GM21576 (cell line): ENCODE data around the gene COX4I1.
A peak's percentile ranks its signal among the peaks of the same experiment; 100 is the strongest.

Experiments
- ATAC-seq: cut with Tn5 transposase; IDR thresholded peaks from one replicate; pipeline ENCODE4 v1.9.1; 2021; ENCODE audit warnings: mild to moderate bottlenecking, moderate library complexity; ENCODE audit not compliant: unreplicated experiment

The COX4I1 gene

DNA sequence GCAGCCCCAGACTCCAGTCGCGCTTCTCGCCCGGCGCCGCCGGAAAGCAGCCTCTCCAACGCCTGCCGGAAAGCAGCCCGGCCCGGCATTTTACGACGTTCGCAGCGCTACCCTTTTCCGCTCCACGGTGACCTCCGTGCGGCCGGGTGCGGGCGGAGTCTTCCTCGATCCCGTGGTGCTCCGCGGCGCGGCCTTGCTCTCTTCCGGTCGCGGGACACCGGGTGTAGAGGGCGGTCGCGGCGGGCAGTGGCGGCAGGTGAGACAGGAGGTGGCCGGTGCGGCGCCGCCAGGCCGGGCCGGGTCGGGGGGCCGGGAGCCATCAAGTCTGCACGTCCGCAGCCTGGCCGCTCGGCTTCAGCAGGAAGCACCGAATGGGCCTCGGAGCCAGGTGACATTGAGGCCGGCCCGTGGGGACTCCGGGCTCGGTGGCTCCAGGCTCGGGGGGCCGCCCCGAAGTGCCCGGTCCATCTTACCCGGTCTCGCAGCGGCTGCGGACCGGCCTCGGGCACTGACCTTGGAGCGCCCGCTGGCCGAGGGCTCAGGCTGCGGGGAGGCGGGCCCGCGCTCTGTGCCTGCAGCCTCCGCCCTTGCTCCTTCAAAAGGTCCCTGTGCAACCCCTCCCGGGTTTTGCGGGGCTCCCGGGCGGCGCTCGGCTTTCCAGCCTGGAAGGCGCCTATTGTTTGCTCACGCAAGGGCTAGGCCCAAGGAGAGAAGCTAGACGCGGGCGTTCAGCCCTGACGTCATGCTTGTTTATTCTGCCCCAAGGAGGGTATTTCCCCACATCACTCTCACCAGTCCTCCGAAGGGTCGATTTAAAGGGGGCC is at the start of gene COX4I1, which contains the start of gene EMC8:
TSS of gene COX4I1 (plus strand) at position 199 of the 824 bp plus-strand sequence. CDS start 1,511 bp downstream, outside the sequence.
TSS of gene EMC8 (minus strand) at position 48 of the 824 bp plus-strand sequence. CDS start 249 bp downstream, outside the sequence.
- ATAC-seq = peak; percentile 79

DNA sequence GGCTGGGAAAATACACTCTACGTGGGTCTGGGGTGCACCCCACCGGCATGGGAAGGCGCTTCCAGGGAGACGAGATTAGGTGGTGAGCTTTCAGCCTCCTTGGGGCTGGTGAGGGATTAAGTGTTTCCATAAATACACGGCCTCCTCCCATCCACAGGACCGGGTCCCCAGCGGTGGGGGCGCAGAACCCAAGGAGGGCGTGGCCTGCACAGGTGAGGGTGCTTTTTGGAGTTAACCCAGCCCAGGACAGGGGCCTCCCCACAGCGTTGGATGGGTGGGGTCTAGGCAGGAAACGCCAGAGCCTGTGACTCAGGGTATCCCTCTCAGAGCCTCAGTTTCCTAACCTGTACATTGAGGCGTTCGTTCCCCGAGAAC is 49.7 kb upstream of the COX4I1 start:
- ATAC-seq = no peak

DNA sequence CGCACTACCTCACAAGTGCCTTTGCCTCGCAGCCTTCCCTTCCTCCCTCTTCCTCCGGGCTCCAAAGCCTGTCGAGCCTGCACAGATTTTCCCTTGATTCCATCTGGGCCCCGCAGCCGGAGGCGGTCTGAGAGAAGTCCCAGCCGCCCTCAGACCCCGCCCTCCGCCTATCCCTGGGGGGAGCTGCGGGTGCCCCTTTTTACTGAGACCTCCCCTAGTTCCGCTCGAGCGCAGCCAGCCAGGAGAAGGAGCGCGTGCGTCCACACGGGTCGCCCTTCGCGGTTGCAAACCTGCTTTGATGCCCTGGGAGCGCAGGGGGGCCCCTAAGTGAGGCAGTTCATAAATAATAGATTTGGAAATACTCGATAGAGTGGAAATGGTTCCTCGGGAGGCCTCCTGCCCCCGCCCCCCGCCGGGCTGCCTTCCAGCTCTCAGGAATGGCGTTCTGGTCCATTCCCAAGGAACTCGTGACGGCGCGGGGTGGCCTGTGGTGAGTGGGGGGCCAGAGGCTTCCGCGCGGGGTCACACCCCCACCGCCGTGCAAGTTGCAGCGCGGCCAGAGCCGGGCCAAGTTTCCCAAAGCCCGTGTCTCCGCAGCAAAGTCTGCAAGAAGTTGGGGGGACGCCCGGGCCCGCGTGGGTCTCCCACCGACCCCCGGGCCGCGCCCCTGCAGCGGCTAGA is 49.2 kb upstream of the COX4I1 start:
- peak; percentile 30 for ATAC-seq

DNA sequence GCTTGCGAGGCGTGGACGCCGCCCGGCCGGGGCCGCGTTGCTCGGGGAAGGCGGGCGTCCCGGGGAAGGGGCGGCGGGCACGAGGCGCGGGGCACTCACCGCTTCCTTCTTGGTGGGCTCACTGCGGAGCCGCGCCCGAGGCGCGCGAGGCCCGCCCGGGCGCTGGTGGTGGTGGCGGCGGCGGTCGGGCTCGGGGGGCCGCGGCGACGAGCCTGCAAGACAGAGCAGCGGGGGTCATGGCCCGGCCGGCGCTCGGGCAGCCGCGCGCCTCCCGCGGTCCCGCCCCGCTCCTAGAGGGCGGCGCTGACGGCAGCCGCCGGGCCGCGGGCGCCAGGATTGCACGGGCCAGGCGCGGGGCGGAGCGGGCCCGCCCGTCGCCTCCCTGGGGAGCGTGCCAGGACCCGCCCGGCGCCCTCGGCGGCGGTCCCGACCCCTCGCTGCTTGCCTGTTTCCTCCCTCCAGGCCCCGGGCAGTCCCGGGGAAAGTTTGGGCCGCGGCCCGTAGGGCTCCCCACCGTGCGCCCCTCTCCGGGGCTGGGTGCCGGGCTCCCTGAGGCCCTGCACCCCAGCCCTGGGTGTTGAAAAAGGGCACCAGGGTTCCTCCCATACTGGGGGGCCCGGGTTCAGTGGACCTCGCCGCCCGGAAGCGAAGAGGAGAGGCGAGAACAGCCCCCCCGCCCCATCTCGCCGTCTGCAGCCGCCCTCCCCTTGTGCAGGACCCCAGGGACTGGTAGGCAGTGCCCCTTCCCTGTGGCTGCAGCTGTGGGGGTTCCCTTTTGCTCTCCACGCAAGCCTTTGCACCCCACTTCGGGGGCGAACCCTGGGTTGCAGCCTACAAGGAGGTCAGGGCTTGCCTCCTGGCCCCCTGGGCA is 48.4 kb upstream of the COX4I1 start, which contains the start of gene C16orf74:
TSS of gene C16orf74 (minus strand) at position 270 of the 871 bp plus-strand sequence. CDS start 15,879 bp downstream, outside the sequence.
- ATAC-seq = peak; percentile 35

DNA sequence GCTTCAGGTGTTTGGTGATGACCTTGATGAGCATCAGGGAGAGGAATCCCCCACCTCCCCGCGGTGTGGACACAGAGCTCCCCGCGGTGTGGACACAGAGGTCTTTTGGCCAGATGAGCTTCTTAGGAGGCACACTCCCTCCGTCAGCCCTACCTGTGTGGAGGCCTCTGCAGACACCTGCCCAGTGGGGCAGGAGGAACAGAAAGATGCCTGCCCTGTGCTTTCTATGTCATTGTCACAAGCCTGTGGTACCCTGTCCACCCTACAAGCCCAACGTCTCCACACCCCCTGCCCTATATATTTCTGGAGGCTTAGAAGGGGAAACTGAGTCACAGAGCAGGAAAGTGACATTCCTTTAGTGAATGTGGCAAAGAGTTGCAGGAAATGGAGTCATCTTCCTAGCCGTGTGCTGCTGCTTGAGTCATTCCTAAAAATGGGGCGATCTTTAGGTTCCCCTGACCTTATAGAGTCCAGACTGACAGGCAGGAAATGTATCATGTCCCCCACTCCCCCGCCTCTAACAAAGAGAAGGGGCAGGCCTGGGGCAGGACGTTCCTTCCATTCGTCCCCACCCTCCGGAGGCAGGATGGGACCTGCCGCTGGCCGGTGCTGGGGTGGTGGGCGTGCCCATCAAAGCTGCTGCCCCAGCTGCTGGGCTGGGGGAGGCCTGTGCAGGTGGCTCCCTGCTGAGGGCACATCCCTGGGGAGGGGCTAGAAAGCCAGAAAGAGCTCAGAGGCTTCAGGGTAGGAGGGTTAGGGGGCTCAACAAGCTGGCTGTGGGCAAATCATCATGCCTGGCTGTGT is 47.6 kb upstream of the COX4I1 start:
- no peak for ATAC-seq

DNA sequence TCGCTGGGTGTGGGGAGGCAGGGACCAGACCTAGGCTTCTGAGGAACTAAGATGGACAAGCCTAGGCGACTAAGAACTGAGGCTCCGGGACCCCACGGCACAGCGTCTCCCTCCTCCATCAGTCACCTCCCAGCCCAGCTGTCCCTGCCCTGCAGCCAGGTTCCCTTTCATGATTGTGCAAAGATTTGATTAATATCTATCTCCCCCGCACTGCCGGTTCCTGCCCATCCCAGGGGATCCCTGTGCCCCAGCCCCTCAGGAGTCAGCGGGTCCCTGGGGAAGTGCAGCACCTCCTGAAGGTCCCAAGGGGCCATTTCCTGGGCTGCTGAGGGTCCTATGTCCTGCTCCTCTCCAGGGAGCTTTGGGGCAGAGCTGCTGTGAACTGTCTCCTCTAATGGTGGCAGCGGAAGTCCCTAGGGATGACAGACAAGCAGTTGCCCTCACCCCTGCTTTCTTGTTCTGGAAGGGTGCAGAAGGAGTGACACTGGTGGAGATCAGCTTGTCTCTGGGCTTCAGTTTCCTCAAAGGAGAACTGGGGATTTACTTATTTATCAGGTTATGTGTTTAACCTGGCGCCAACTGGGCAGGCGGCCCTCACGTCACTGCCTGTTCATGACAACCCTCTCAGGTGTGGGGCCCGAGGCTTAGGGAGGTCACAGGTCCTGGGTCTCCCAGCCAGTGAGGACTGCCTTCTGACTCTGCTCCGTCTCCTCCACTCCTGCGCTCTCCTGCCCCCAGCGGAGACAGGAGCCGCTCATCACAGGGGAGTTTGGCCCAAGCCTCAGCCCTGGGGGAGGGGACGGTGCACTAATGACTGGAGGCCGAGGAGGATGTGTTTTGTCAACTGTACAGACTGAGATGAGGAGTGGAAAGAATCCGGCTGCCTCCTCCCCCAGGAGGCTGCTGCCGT is 46.7 kb upstream of the COX4I1 start:
- ATAC-seq = no peak

DNA sequence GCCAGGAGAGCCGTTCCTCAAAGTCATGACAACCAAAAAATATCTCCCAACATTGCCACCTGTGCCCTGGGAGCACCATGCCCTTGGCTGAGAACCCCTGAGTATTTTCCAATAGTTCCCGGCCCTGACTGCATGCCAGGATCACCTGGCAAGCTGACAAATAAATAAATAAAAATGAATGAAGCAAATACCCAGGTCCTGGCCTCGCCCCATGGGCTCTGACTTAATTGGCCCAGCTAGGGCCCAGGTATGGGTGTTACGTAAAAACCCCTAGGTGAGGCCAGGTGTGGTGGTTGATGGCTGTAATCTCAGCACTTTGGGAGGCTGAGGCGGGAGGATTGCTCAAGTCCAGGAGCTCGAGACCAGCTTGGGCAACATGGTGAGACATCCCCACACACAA is 45.9 kb upstream of the COX4I1 start:
- ATAC-seq = no peak

DNA sequence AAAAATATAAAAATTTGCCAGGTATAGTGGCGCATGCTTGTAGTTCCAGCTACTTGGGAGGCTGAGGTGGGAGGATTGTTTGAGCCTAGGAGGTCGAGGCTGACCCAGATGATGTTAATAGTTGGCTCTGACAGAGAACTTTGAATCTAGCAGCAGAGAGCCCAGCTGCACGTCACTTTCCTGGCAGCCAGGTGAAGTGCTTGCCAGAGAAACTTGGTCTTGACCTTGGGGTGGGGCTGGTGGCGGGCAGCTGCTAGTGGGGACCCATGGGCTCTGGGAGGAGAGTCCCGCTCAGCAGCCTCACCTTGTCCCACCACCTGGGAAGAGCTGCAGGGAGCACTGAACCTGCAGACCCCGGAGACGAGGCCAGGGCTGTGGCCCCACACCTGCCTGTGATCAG is 45.5 kb upstream of the COX4I1 start:
- ATAC-seq = no peak

DNA sequence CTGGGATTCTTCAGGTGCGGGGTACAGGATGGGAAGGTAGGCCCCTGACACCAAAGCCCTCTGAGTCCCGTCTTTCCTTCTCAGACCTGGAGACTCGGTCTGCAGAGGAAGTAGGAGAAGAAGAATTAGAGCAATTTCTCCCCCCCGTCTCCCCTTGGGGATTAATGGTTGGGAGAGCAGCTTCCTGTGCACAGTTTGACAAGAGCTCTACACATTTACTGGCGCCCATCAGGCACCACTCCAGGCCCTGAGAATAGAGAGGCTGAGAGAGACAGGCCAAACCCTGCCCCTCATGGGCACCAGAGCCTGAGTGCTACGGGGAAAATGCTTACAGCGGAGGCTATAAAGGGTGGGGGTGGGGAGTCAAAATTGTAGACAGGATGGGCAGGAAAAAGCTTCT is 45.1 kb upstream of the COX4I1 start:
- ATAC-seq = no peak

DNA sequence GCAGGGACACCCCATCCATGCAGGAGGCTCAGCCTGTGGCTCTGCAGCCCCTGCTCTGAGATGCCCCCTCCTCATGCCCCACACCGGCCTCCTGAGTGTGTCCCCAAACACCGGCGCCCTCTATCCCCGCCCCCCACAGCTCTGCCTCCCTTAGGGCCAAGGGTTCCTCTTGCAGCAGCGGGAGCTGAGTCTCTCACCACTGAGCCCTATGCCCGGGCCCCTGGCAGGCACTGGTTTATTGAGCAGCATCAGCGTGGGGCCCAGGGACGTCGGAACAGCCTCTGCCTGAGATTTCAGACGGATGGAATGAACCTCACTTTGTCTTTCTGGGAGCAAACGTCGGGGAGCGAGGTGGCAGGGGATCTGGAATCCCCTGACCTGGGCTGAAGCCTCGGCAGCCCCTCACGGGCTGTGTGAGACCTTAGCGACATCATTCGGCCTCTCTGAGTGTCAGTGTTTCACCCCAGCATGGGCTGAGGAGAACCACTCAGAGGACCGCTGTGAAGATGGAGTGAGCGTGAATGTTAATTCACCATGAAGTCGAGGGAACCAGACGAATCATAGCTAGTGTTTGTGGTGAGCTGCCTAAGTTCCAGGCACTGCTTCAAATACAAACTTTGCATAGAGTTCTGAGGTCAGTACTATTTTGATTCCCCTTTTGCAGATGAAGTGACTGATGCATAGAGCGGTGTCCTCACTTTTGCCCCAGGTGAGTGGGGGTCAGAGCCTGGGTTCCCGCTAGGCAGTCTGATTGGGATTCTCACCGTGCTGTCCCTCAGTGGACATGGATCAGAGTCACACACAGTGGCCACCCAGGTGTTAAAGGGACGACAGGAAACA is 43.3 kb upstream of the COX4I1 start:
- ATAC-seq = peak; percentile 43

DNA sequence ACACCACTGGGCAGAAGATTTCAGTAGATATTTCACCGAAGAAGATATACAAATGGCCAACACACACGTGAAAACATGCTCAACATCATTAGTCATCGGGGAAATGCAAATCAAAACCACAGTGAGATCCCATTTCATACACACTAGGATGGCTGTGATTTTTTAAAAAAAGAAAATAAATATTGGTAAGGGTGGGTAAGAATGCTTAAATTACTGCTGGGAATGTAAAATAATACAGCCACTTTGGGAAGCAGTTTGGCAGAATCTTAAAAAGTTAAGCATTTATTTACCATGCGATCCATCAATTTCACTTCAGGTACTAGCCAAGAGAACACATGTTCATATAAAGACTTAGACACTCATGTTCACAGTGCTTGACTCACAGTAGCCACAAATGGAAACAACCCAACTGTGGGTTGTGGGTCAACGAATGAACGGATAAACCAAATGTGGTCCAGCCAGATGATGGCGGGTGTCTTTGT is 42.1 kb upstream of the COX4I1 start:
- no peak for ATAC-seq

DNA sequence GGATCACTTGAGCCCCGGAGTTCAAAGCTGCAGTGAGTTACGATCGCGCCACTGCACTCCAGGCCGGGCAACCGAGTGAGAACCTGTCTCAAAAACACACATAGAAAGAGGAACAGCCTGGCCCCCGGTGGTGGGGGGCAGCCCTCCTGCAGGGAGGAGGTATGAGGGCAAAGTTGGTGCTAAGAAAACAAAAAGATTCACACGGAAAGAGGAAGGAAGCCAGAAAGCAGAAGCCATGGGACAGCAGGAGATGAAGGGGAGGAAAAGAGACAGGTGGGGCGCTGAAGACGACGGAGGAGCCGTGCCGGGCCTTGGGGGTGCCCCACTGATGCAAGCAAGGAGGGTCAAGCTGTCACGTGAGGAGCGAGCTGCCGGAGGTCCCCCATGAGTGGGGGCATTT is 40.4 kb upstream of the COX4I1 start:
- ATAC-seq = no peak

DNA sequence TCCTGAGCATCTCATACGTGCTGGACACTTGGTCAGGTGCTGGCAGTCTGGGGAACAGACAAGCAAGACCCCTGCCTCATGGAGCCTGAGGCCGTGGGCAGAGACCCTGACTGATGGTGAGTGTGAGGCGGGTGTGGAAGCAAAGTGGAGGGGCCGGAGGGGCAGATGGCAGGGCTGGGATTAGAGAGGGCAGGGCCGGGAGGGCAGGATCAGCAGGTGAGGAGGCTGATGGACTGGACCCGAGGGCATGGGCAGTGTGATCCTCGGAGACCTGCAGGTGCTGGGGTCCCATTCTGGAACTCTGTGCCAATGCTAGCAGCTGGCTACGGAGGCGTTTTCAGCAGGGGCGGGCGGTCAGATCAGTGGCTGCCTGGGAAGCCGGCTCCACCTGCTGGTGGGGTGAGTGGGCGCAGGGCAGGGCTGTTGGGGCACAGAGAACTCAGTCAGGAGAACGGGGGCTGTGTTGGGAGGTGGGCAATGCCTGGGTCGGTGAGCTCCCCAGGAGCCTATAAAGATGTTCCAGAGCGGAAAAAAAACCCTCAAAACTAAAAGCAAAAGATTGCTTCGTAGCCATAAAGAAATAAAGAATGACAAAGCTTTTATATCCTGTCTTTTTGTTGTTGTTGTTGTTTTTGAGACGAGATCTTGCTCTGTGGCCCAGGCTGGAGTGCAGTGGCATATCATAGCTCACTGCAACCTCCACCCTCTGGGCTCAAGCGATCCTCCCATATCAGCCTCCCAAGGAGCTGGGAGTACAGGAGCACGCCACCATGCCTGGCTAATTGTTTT is 39.7 kb upstream of the COX4I1 start:
- ATAC-seq = no peak

DNA sequence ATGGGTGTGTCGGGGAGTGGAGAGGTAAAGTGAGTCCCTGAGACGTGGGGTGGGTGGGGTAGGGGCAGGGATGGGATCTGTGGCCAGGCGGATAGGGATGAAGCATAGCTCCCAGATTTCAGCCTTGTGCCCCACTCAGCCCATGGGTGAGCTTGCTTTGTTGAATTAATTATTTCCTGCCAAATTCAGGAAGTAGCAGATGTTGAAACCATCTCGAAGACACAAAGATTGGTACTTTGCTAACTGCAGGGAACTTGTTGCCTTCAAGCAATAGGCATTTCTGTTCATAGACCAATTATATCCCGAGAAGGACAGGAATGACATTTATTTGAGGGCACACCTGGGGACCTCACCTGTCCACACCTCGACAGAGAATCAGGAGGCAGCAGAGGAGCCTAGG is 37.6 kb upstream of the COX4I1 start:
- no peak for ATAC-seq

DNA sequence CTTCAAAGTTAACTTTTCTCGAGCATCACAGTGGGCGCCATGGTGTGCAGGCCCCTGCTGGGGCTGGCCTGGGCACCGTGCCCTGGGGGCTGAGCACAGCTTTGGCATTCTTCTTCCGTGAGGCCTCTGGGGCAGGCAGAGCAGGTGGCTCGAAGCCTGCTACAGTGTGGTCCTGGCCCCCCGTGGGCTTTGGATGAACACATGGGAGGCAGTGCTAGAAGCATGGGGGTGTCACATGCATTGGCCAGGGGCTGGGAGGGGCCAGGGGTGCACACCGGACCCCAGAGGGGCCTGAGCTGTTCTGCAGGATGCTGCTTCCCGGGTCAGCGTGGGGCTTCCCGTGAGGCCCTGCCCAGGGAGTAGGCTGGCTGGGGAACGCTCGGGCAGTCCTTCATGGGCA is 36.5 kb upstream of the COX4I1 start:
- no peak for ATAC-seq

DNA sequence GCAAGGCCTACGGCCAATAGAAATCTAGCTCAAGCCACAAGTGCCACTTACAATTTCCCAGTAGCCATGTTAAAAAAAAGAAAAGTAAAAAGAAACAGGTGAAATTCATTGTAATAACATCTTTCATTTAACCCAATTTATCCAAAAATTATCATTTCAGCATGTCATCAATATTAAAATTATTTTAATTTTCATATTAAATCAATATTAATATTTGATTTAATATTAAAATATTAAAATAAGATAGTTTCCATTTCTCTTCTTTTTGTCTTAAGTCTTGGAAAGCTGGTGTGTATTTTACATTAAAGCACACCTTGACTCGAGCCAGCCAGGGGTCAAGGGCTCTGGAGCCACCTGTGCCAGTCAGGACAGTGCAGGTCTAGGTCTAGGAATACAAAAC is 35.9 kb upstream of the COX4I1 start:
- no peak for ATAC-seq

DNA sequence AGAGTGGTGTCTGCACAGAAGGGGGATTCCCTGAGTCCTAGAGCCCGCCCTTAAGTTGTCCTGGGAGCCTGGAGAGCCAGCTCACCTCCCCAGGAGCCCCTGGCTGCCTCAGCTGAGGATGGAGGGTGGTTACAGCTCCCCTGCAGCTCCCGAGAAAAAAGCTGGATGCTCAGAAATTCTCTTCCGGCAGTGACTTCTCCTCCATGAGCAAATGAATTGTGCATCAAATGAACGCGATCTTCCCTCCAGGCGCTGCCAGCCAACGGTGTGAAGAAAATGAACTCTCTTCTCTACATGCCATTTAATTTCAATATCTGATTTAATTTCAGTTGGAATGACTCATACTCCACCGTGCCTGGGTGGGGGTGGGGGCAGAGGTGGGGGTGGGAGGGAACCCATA is 34.3 kb upstream of the COX4I1 start:
- no peak for ATAC-seq
